Measurements from ENCODE around the gene DGAT2L6.
"Not testable (repeated sequence)": the region's sequence is repeated elsewhere in the genome, so short reads cannot be mapped to it uniquely, and the experiment has no call there.

DGAT2L6 gene

DNA sequence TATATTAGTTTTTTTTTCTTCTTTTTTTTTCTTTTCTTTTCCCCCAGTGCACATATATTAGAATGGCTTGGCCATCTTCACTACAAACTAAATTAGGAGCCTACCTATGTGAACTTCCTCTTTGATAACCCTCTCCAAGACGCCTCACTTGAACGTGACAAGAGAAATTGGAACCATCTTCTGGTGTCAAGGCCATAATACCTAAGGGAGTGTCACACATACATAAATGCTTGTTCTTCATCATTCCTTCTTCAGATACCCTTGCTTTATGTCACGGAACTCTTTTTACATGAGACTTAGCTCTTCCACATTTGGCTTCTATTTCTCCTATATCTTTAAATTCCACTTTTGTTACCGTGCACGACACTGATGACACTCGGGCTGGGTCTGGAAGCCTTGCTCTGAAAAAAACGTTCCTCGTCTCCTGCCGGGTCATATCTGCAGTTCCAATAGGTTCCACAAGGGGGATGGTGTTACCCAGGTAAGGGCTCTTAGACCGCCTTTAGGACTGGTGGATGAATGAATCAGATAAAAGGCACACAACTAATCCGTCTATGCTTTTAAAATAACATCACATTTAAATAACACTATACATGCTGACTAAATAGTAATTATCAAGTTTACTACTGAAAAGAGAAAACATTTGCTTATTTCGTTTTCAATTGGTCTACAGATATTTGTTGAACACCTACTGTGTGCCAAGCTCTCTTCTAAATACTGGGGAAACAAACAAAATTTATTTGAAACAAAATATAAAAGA, 19.9 kb downstream of the DGAT2L6 start:
- peak; percentile 54 for DNase-seq (ENCODE audit: low read depth, low spot score)

DNA sequence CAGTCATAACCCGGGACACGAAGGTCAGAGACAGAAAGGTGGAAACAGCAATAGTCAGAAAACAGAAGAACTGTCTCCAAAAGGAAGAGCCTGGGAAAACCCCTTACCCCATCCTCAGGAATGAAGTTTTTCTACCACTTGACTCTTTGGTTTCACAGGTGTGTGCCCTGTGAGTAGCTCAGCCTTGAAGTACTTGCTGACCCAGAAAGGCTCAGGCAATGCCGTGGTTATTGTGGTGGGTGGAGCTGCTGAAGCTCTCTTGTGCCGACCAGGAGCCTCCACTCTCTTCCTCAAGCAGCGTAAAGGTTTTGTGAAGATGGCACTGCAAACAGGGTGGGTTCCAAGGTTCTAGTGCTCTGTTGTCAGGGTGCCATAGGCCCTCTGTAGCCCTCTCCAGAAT, 24.4 kb downstream of the DGAT2L6 start:
- no peak for DNase-seq (ENCODE audit: low read depth, low spot score)

GRCh38 chrX:70208479-70208878, 31.2 kb downstream of the DGAT2L6 start:
- peak; percentile 49 for DNase-seq (ENCODE audit: low read depth, low spot score)

DNA sequence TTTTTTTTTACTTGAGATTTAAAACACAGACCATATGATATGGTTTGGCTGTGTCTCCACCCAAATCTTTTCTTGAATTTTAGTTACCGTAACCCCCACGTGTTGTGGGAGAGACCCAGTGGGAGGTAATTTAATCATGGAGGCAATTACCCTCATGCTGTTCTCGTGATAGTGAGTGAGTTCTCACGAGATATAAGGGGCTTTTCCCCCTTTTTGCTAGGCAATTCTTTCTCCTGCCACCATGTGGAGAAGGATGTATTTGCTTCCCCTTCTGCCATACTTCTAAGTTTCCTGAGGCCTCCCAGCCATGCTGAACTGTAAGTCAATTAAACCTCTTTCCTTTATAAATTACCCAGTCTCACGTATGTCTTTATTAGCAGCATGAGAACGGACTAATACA, 32.3 kb downstream of the DGAT2L6 start:
- not testable (repeated sequence) for DNase-seq (ENCODE audit: low read depth, low spot score)

DNA sequence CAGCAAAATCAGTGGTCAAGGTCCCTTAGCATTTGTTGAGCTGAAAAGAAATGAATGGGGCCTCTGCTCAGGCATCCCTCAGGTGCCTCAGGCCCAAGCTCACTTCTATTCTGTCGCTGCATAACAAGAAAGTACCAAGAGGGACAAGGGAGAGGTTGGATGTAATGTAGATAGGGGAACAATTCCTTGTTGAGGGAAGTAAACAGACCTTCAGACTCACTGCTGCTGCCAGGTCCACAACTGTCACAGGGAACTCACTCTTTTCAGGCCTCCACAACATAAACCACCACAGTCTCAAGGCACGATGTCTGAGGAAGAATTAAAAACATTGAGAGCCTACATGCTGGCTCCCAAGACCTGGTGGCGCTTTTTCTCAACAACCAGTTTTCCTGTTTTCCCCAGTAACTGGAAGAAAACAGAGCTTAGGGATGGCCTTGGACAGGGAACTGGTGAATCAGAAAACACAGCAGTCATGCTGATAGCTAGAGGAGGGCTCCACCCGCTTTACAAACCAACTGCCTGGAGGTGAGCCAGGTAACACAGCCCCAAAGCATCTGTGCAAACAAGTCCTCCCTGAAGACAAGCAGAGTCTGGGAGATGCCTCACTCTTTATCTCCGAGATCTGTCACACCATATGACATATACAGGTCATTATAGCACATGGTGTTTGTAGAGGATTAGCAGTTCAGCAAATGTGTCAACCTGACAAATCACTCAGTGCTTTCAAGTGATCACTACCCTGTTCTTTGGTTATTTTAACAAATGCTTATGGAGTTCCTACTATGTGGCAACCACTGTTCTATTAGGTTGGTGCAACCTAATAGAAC, 42.9 kb downstream of the DGAT2L6 start:
- DNase-seq (ENCODE audit: low read depth, low spot score): peak; percentile 64

DNA sequence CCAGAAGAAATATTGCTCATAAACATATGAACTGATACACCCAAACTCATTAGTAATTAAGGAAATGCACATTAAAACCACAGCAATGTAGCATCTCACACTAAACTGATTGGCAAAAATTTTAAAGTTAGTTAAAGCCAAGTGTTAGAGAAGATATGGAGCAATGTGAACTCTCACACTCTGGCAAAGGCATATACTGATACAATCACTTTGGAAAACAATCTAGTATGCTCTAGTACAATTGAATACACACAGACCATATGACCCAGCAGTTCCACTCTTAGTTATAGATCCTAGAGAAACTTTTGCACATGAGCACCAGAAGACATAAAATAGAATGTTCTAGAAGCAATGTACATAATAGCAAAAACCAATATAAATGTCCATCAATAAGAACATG, 48.8 kb downstream of the DGAT2L6 start:
- DNase-seq (ENCODE audit: low read depth, low spot score): no peak

GRCh38 chrX:70226687-70227086, 49.4 kb downstream of the DGAT2L6 start:
- DNase-seq (ENCODE audit: low read depth, low spot score): no peak

- DNase-seq (ENCODE audit: low read depth, low spot score): no peak
Measured at GRCh38 chrX:70231666-70232065, 54.4 kb downstream of the DGAT2L6 start.

GRCh38 chrX:70234355-70234754, 57.1 kb downstream of the DGAT2L6 start, which contains the start of gene AWAT1:
TSS of gene AWAT1 (plus strand) at chrX:70234655. CDS start at chrX:70234696, 41 bp downstream.
- no peak for DNase-seq (ENCODE audit: low read depth, low spot score)

DNA sequence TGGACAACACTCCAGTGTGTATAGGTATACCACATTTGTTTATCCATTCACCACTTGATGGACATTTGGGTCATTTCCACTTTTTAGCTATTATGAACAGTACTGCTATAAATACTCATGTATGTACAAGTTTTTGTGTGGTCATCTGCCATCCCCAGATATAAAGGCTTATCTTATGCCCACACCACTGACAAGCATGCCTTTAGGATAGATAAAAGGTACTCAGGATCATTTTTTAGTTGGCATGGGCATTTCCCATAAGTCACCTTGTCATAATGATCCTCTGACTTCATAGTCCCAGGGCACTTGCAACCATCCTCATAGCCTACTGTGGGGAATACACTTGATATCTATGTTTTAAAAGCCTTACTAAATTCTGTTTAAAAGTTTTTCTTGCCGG, 63.5 kb downstream of the DGAT2L6 start:
- DNase-seq (ENCODE audit: low read depth, low spot score): no peak

DNA sequence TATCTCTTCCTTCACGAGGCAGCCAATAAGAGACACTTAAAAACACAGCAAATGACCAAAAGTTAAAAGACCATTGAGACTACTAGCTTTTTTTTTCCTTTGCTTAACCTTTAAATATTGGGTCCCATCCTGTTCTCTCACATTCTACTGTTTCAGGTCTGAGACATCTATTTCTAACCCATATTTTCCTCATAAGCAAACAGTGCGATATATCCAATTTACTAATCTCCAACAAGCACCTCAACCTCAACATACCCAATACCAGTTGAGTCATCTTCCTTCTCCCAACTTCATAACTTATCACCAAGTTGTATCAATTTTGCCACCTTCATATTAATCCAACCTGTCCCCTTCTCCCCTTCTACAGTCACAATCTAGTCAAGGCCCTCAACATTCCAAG, 64.2 kb downstream of the DGAT2L6 start:
- no peak for DNase-seq (ENCODE audit: low read depth, low spot score)

DNA sequence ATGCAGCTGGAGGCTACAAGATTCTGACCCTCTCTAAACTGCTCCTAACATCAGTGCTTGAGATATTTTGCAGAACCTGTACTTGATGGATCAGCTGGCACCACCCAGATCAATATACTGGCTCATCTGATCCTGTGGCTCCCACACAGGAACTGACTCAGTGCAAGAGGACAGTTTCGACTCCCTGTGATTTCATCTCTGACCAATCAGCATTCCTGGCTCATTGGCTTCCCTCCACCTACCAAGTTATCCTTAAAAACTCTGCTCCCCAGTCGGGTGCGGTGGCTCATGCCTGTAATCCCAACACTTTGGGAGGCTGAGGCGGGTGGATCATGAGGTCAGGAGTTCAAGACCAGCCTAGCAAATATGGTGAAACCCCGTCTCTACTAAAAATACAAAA, 66.3 kb downstream of the DGAT2L6 start:
- DNase-seq (ENCODE audit: low read depth, low spot score): not testable (repeated sequence)

DNA sequence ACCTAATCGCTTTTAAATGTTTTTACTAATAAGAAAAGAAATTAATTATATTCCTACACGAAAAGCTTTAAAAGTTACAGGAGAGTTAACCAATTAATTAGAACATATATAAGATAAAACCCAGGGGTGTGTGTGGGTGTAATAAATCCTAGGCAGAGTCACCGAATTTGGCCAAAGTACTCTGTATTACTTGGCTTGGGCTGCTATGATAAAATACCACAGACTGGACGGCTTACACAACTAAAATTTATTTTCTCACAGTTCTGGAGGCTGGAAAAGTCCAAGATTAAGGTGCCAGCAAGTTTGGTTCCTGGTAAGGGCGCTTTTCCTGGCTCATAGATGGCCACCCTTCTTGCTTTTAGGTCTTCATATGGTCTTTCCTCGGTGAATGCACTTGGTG, 67.6 kb downstream of the DGAT2L6 start:
- no peak for DNase-seq (ENCODE audit: low read depth, low spot score)

GRCh38 chrX:70247252-70247651, 70.0 kb downstream of the DGAT2L6 start:
- DNase-seq (ENCODE audit: low read depth, low spot score): no peak

- no peak for DNase-seq (ENCODE audit: low read depth, low spot score)
Measured at GRCh38 chrX:70252491-70252890, 75.2 kb downstream of the DGAT2L6 start.

DNA sequence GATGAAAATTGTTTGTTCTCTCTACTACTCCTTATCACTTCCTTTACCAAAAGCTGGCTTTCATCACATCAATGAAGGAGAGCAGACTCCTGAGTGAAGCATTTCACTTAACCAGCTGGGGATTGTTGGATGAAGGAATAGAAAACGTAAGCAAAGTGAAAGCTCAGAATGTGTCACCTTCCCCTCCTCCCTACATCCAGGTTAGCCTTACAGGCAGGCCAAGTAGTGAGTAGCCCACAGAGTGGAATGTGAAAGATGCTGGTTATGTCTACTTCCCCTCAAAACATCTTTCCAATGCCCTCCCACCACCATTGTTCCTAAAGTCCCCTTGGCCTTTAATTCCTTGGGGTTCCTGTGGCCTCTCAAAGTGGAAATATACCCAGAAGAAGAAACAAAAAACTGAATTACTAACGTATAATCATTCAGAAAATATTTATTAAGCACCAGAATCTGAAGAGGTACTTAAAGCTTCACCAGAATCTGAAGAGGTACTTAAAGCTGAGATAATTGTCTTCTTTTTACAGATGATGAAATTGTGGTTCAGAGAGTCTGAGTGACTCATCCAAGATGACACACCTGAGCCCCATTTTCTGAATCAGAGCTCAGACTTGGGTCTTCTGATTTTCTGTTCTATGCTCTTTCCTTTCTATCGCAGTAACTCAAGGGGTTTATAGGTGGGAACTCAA, 76.2 kb downstream of the DGAT2L6 start:
- no peak for DNase-seq (ENCODE audit: low read depth, low spot score)

DNA sequence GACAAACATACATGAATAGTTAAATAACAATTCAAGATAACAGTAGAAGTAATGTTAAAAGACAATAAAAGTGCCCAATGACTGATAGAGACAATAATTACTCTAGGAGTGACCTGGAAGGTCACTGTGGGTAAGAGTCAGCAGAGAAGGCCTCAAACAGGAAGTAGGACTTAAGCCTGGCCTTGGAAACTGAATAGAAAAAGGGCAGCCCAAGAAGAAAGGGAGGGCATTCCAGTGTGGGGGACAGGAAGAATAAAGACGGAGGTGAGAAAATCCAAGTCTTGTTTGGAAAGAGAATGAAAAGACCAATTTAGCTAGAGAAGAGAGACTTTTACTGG, 76.7 kb downstream of the DGAT2L6 start:
- no peak for DNase-seq (ENCODE audit: low read depth, low spot score)

GRCh38 chrX:70254909-70255308, 77.6 kb downstream of the DGAT2L6 start:
- DNase-seq (ENCODE audit: low read depth, low spot score): no peak

Measured in astrocyte of the hippocampus (primary cell).